IPS-18a (cell line): ENCODE measurements around the gene UBXN2A.
"Not testable (repeated sequence)": the region's sequence is repeated elsewhere in the genome, so short reads cannot be mapped to it uniquely, and the experiment has no call there.

Experiments used
- H3K27ac ChIP-seq: one replicate; pipeline ENCODE4 v1.5.1; 2013; ENCODE audit warnings: low read length
- H3K27me3 ChIP-seq: one replicate; pipeline ENCODE4 v1.6.1; 2013; ENCODE audit warnings: mild to moderate bottlenecking, low read length; ENCODE audit not compliant: control insufficient read depth, insufficient read depth
- H3K36me3 ChIP-seq: one replicate; pipeline ENCODE4 v1.6.1; 2013; ENCODE audit warnings: low read depth, low read length; ENCODE audit not compliant: control insufficient read depth
- H3K4me1 ChIP-seq: one replicate; pipeline ENCODE4 v1.6.1; 2013; ENCODE audit warnings: low read depth, low read length; ENCODE audit not compliant: control insufficient read depth
- H3K4me3 ChIP-seq: one replicate; pipeline ENCODE4 v1.5.1; 2013; ENCODE audit warnings: low read length
- H3K9ac ChIP-seq: one replicate; pipeline ENCODE4 v1.6.1; 2013; ENCODE audit warnings: mild to moderate bottlenecking, low read length, moderate library complexity
- H3K9me3 ChIP-seq: one replicate; pipeline ENCODE4 v1.6.1; 2013; ENCODE audit warnings: low read depth, low read length; ENCODE audit not compliant: control insufficient read depth

UBXN2A gene

GRCh38 chr2:23944527-23944926 lies 4.3 kb downstream of the UBXN2A start:
- H3K9me3 ChIP-seq, result no peaks in the 10 kb centered on the region
- H3K4me1 ChIP-seq, result no peaks in the 10 kb centered on the region
- no peaks in the 10 kb centered on the region for H3K36me3 ChIP-seq
- H3K27me3 ChIP-seq, result no peaks in the 10 kb centered on the region
- H3K4me3 ChIP-seq, result no peak overlapping the region
- H3K9ac ChIP-seq, result no peak overlapping the region
- H3K27ac ChIP-seq, result no peak overlapping the region

DNA sequence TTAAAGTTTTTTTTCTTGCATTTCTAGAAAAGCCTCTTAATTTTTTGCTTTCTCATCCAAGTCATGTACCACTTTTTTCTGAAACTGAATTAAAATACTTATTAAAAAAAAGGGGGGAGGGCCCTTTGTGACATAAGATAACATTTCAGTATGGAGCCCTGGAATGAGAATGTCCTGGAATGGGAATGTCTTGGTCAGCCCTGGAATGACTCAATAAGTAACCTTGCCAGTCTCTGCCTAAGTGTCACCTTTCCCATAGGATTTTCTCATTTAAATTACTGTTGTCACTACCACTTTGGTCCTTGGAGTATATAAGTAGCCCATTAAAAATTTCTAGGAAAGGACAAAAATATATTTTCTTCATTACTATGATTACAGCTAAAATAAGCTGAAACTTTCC lies 4.7 kb downstream of the UBXN2A start:
- Histone ChIP-seq H3K4me3 (no peak overlapping the region), H3K4me1 (no peaks in the 10 kb centered on the region), H3K9me3 (no peaks in the 10 kb centered on the region)

GRCh38 chr2:23947350-23947749 lies 7.1 kb downstream of the UBXN2A start:
- no peak overlapping the region for H3K4me3 ChIP-seq
- H3K9me3 ChIP-seq, result no peaks in the 10 kb centered on the region
- no peak overlapping the region for H3K9ac ChIP-seq
- H3K27ac ChIP-seq, result no peak overlapping the region
- no peaks in the 10 kb centered on the region for H3K36me3 ChIP-seq
- H3K27me3 ChIP-seq, result no peaks in the 10 kb centered on the region
- no peaks in the 10 kb centered on the region for H3K4me1 ChIP-seq

More for the DNA sequence above, 4.7 kb downstream of the UBXN2A start:
- no peaks in the 10 kb centered on the region for H3K27me3 ChIP-seq
- no peaks in the 10 kb centered on the region for H3K36me3 ChIP-seq
- H3K9ac ChIP-seq, result no peak overlapping the region
- no peak overlapping the region for H3K27ac ChIP-seq

GRCh38 chr2:23952558-23952957 lies 12.3 kb downstream of the UBXN2A start:
- not testable (repeated sequence) for H3K4me1 ChIP-seq, H3K9ac ChIP-seq, H3K9me3 ChIP-seq, H3K4me3 ChIP-seq, H3K27me3 ChIP-seq, H3K36me3 ChIP-seq, H3K27ac ChIP-seq

DNA sequence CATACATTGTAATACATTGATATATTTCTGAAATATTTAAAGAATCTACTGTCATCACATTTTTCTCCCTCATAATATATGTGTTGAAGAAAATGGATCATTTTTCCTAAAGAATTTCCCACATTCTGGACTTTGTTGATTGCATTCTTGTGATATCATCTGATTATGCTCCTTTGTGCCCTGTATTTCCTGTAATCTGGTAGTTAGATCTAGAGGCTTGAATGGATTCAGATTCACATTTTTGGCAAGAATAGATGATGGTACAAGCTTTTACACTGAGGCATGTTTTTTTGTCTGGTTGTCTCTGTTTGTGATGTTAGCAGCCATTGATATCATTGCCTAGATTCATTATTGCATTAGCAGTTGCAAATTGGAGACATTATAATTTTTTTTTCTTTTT lies 13.4 kb downstream of the UBXN2A start:
- no peak overlapping the region for H3K27ac ChIP-seq
- no peaks in the 10 kb centered on the region for H3K36me3 ChIP-seq
- no peak overlapping the region for H3K9ac ChIP-seq
- no peaks in the 10 kb centered on the region for H3K4me1 ChIP-seq
- H3K27me3 ChIP-seq, result no peaks in the 10 kb centered on the region
- H3K9me3 ChIP-seq, result no peaks in the 10 kb centered on the region
- no peak overlapping the region for H3K4me3 ChIP-seq

- Histone ChIP-seq H3K27me3 (no peaks in the 10 kb centered on the region), H3K27ac (no peak overlapping the region), H3K9ac (no peak overlapping the region), H3K9me3 (no peaks in the 10 kb centered on the region), H3K4me1 (no peaks in the 10 kb centered on the region), H3K36me3 (no peaks in the 10 kb centered on the region), H3K4me3 (no peak overlapping the region)
Measured at GRCh38 chr2:23954325-23955014, 14.2 kb downstream of the UBXN2A start.

GRCh38 chr2:23967846-23968245 lies 27.6 kb downstream of the UBXN2A start:
- Histone ChIP-seq H3K4me3 (no peak overlapping the region), H3K4me1 (no peaks in the 10 kb centered on the region), H3K27ac (no peak overlapping the region), H3K27me3 (no peaks in the 10 kb centered on the region), H3K9ac (no peak overlapping the region), H3K36me3 (no peaks in the 10 kb centered on the region), H3K9me3 (no peaks in the 10 kb centered on the region)

DNA sequence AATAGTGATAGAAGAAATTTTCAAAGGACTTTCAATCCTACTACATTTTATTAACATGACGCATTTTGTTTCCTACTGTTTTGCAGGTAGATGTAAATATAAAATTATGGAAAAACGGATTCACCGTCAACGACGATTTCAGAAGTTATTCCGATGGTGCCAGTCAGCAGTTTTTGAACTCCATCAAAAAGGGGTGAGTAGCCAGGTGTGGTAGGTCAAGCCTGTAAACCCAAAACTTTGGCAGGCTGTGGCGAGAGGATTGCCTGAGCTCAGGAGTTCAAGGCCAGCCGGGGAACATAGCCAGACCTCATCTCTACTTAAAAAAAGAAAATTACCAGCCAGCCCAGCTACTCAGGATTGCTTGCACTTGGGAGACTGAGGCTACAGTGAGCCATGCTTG lies 36.6 kb downstream of the UBXN2A start:
- Histone ChIP-seq H3K4me1 (no peaks in the 10 kb centered on the region), H3K27me3 (no peaks in the 10 kb centered on the region), H3K4me3 (no peak overlapping the region), H3K27ac (no peak overlapping the region), H3K9ac (no peak overlapping the region), H3K36me3 (peaks cover 5% of the 10 kb centered on the region), H3K9me3 (no peaks in the 10 kb centered on the region)

DNA sequence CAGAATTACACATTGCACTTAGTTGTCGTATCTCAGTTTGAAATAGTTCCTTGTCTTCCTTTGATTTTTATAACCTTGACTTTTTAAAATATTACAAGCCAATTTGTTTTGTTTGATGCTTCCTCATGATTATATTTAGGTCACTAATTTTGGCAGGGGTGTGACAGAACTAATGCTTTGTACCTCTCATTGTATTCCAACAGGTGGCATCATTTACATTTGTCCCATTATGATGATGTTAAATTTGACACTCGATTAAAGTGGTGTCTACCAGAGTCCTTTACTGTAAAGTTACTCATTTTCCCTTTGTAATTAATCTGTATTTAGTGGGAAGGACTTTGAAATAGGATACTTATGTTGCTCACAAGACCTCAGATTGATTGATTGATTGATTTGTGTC lies 48.1 kb downstream of the UBXN2A start:
- H3K27me3 ChIP-seq, result no peaks in the 10 kb centered on the region

GRCh38 chr2:23992931-23993330 lies 52.7 kb downstream of the UBXN2A start:
- Histone ChIP-seq H3K27me3 (no peaks in the 10 kb centered on the region), H3K27ac (no peak overlapping the region), H3K4me1 (peaks cover 12% of the 10 kb centered on the region), H3K4me3 (no peak overlapping the region), H3K36me3 (no peaks in the 10 kb centered on the region), H3K9ac (no peak overlapping the region), H3K9me3 (no peaks in the 10 kb centered on the region)

More for the DNA sequence above, 48.1 kb downstream of the UBXN2A start:
- Histone ChIP-seq H3K27ac (no peak overlapping the region), H3K36me3 (peaks cover 6% of the 10 kb centered on the region), H3K9ac (no peak overlapping the region), H3K4me1 (peaks cover 11% of the 10 kb centered on the region), H3K9me3 (no peaks in the 10 kb centered on the region), H3K4me3 (no peak overlapping the region)

- no peaks in the 10 kb centered on the region for H3K36me3 ChIP-seq
- no peak overlapping the region for H3K9ac ChIP-seq
- no peaks in the 10 kb centered on the region for H3K9me3 ChIP-seq
- H3K4me3 ChIP-seq, result no peak overlapping the region
- H3K27ac ChIP-seq, result no peak overlapping the region
- peaks cover 12% of the 10 kb centered on the region for H3K4me1 ChIP-seq
- H3K27me3 ChIP-seq, result no peaks in the 10 kb centered on the region
Measured at GRCh38 chr2:23993736-23994269, 53.5 kb downstream of the UBXN2A start.

GRCh38 chr2:23994567-23994966 lies 54.3 kb downstream of the UBXN2A start:
- no peak overlapping the region for H3K9ac ChIP-seq
- no peak overlapping the region for H3K27ac ChIP-seq
- H3K36me3 ChIP-seq, result no peaks in the 10 kb centered on the region
- H3K27me3 ChIP-seq, result no peaks in the 10 kb centered on the region
- H3K9me3 ChIP-seq, result no peaks in the 10 kb centered on the region
- H3K4me1 ChIP-seq, result peaks cover 12% of the 10 kb centered on the region
- H3K4me3 ChIP-seq, result no peak overlapping the region
